GOT3 (cell line): ENCODE results near the gene MUC13.
"Not testable (repeated sequence)": the region's sequence is repeated elsewhere in the genome, so short reads cannot be mapped to it uniquely, and the experiment has no call there.

Experiments
- DNase-seq: peaks from one replicate; lab custom pipeline; 2025; ENCODE audit warnings: mixed read lengths; lab: John Stamatoyannopoulos, UW

Gene MUC13, protein sequence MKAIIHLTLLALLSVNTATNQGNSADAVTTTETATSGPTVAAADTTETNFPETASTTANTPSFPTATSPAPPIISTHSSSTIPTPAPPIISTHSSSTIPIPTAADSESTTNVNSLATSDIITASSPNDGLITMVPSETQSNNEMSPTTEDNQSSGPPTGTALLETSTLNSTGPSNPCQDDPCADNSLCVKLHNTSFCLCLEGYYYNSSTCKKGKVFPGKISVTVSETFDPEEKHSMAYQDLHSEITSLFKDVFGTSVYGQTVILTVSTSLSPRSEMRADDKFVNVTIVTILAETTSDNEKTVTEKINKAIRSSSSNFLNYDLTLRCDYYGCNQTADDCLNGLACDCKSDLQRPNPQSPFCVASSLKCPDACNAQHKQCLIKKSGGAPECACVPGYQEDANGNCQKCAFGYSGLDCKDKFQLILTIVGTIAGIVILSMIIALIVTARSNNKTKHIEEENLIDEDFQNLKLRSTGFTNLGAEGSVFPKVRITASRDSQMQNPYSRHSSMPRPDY

GRCh38 chr3:124934577-124934976, at the start of gene MUC13:
Gene MUC13, minus strand, starts transcription at chr3:124934751. Its CDS starts 39 bp downstream, at chr3:124934712.
- no peak for DNase-seq

GRCh38 chr3:124982855-124983254, 48.3 kb upstream of the MUC13 start:
- DNase-seq, result no peak

DNA sequence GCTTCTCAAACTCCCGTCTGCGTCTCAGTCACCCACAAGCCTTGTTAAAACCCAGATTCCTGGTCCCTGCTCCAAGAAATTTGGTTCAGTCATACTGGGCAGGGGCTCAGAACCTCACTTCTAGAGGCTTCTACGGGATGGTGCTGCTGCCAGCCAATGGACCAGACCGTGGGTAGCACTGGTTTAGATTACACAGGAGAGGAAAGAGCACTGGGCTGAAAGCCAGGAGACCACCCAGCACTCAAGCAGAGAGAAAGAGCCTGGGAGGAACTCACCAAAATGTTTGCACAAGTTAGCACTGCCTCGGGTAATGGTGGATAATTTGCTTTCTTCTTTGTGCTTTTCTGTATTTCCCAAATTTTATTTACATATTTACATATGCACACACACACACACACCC, 46.9 kb upstream of the MUC13 start:
- no peak for DNase-seq

DNA sequence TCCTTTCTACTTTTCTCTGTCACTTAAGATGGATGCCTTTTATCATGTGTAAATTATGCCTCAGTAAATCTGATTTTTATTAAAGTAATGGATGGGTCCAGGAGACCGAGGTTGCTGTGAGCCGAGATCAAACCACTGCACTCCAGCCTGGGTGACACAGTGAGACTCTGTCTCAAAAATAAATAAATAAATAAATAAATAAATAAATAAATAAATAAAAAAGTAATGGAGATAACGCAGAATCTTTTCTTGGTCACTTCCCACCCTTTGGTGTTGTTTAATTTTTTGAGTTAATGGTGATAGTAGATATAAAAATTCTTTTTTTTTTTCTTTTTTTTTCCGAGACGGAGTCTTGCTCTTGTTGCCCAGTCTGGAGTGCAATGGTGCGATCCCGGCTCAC, 44.1 kb upstream of the MUC13 start:
- no peak for DNase-seq

GRCh38 chr3:124976383-124976782, 41.8 kb upstream of the MUC13 start:
- no peak for DNase-seq

GRCh38 chr3:124974691-124975090, 40.1 kb upstream of the MUC13 start:
- DNase-seq, result no peak

DNA sequence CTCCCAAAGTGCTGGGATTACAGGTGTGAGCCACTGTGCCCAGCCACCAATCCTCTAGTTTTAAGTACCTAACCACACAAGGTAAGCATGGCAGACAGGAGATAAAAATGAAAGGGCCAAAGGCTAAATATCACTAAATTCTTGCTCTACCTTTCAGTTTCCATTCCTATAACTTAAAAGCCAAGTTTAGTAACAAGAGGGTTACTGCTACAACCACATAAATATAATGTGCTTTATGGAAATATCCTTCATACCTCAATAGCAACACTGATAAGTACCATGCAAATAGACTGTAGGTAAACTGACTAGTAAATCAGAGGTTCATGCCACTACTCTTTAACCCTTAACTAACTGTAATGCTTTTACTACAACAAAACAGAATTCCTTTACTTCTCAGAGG, 38.7 kb upstream of the MUC13 start:
- no peak for DNase-seq

DNA sequence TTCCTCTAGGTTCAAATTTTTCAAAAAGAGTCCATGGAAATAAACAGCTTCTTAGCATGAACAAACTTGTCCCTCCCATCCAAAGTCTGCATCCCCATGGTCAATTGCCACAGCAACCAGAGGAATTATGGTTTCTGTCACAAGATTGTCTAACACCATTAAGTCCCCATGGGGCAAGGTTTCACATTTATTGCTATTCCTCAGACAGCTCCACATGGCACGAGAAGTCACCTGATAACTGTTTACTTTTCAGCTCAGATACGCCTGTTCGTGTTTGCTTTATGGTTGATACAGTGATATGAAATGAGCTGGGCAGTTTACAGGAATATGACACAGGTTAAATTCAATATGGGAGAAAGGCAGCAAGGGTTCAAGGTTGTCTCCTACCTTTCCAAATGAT, 37.9 kb upstream of the MUC13 start:
- DNase-seq, result no peak

GRCh38 chr3:124969963-124970722, 35.6 kb upstream of the MUC13 start:
- DNase-seq, result no peak

GRCh38 chr3:124969190-124969589, 34.6 kb upstream of the MUC13 start:
- no peak for DNase-seq

DNA sequence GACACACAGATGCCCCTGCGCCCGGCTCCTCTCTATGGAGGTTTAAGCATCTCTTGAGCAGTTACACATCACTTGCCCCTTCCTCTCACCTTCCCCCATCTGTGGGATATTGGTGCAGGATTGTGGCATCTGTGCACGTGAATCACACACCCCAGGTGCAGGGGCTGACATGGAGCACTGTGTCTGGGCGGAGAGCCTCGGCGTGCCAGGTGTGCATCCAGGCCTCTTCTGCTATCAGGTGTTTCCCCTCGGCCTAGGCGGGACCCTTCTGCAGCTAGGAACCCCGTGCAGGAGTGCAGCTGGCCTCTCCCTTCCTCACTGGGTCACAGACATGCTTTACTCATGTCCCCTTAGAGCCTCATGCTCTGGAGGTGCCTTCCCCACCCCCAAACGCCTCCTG, 33.4 kb upstream of the MUC13 start:
- DNase-seq, result no peak

DNA sequence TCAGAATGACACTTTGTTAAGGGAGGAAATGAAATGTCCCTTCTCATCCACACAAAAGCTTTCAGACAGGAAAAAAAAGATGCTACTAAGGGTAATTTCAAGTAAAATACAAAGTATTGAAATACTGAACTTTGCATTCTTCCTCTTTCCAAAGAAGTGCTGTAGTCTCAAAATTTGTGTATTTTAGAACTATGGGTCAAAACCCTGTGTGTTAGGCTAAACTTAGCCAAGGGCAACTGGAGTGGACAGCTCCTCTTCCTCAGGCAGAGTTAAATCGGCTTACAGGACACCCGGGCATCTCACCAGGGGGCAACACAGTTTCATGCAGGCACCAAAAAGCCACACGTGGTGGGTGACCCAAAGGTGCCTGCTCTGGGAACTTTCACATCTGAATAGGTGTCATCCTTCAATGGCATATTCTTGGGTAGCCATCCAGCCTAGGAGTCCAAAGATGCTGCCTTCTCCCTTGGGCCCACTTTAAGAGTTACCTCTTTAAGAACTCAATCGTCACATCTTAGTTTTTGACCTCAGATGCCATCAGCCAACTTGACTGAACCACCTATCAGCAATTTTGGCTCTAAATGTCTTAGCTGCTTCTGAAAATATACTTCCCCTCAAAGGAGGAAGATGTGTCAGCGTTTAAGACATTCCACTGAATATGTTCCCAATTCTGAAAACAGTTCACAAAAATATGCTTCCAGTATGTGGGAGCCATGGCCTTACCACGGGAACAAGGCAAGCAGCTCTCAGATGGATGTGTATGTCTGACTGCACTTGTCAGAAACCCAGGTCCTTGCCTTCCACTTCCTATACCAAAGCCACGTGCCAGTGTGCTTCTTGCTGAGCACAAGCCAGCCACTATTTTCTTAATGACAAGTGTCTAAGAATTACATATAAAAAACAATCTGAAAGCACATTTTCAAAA, 32.2 kb upstream of the MUC13 start:
- DNase-seq, result no peak

- no peak for DNase-seq
Measured at GRCh38 chr3:124965413-124965812, 30.9 kb upstream of the MUC13 start.

- DNase-seq, result no peak
Measured at GRCh38 chr3:124964387-124964786, 29.8 kb upstream of the MUC13 start.

DNA sequence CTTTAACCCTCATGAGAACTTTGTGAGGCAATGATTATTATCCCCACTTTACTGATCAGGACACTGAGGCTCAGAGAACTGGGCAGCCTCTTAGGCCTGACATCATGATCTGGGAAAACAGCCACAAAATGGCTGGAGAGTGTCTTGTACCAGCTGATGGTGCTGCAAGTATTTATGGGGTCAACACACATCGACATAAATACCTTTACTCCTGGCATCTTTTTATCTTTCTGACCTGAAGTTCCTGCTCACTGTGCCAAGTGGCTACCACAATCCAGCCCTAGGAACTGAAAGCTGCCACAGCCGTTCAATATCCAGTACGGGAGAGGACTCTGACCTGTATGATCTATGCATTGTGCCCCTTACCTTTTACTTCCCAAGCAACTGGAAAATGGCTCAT, 29.2 kb upstream of the MUC13 start:
- DNase-seq, result no peak

GRCh38 chr3:124962403-124962940, 27.9 kb upstream of the MUC13 start:
- no peak for DNase-seq

- DNase-seq, result no peak
Measured at GRCh38 chr3:124960698-124961097, 26.1 kb upstream of the MUC13 start.

GRCh38 chr3:124960105-124960504, 25.6 kb upstream of the MUC13 start:
- no peak for DNase-seq

- not testable (repeated sequence) for DNase-seq
Measured at GRCh38 chr3:124957951-124958350, 23.4 kb upstream of the MUC13 start.

- DNase-seq, result no peak
Measured at GRCh38 chr3:124952282-124952855, 17.8 kb upstream of the MUC13 start.

GRCh38 chr3:124951511-124952281, 17.1 kb upstream of the MUC13 start:
- no peak for DNase-seq
